Upper lobe of right lung (tissue), 1 donor: ENCODE measurements around the gene GABARAPL2. TPM values are rescaled to one million over a fixed set of nuclear protein-coding genes. Genes with fewer than 3 reads are reported as not detected.
A peak's percentile ranks its signal among the peaks of the same experiment; 100 is the strongest.

ENCODE experiments used
- ATAC-seq: fragments of 200-7000 bp; cut with Tn5 transposase; one replicate; pipeline ENCODE4 v1.9.1; 2020; ENCODE audit warnings: mild to moderate bottlenecking, moderate library complexity
- DNase-seq: peaks from one replicate; pipeline ENCODE4 v3.0.0-alpha.2; 2020
- H3K27ac ChIP-seq: fragments of 200-600 bp; one replicate; pipeline ENCODE4 v1.8.0; 2022
- H3K27me3 ChIP-seq: fragments of 200-600 bp; one replicate; pipeline ENCODE4 v1.8.0; 2022; ENCODE audit warnings: mild to moderate bottlenecking
- H3K36me3 ChIP-seq: fragments of 200-600 bp; one replicate; pipeline ENCODE4 v1.8.0; 2022
- H3K4me1 ChIP-seq: fragments of 200-600 bp; one replicate; pipeline ENCODE4 v1.8.0; 2022
- H3K4me3 ChIP-seq: fragments of 200-600 bp; one replicate; pipeline ENCODE4 v1.8.0; 2022; ENCODE audit warnings: mild to moderate bottlenecking
- H3K9me3 ChIP-seq: fragments of 200-600 bp; one replicate; pipeline ENCODE4 v1.8.0; 2022
- intact Hi-C: fragments of 100-400 bp; cut with DNase I; formaldehyde crosslinking; loops from one replicate; pipeline ENCODE4 v1.11.0; 2022
- long read RNA-seq: library from polyadenylated mRNA; unstranded; transcript quantifications from one replicate; pipeline ENCODE4 v2.0.0, GENCODE V29; 2021
- total RNA-seq: library from RNA; stranded (reverse); fragmentation: NEBNext Ultra II Directional; extraction: Animal tissue kit (Norgen Biotek cat#: 25700); gene quantifications from one replicate; pipeline ENCODE4 v1.2.1, GENCODE V29; 2021
- TF ChIP-seq, protein P1 (sequence below): fragments of 200-600 bp; IDR thresholded peaks from one replicate; pipeline ENCODE4 v1.8.0; 2022; ENCODE audit warnings: antibody characterized with exemption
- donor health status: DM: no; HTN: yes; CAD: no; lungs with severe emphysema.

The GABARAPL2 gene
- 109 TPM for total RNA-seq
- long read RNA-seq, transcript GABARAPL2-201 (4 exons, 1,002 nt), result major isoform, 77 of 78 reads
- long read RNA-seq, partial matches to known transcripts, result 1 of 78 reads
- long read RNA-seq, other reads (novel, unspliced or antisense), result 0 of 78 reads

DNA sequence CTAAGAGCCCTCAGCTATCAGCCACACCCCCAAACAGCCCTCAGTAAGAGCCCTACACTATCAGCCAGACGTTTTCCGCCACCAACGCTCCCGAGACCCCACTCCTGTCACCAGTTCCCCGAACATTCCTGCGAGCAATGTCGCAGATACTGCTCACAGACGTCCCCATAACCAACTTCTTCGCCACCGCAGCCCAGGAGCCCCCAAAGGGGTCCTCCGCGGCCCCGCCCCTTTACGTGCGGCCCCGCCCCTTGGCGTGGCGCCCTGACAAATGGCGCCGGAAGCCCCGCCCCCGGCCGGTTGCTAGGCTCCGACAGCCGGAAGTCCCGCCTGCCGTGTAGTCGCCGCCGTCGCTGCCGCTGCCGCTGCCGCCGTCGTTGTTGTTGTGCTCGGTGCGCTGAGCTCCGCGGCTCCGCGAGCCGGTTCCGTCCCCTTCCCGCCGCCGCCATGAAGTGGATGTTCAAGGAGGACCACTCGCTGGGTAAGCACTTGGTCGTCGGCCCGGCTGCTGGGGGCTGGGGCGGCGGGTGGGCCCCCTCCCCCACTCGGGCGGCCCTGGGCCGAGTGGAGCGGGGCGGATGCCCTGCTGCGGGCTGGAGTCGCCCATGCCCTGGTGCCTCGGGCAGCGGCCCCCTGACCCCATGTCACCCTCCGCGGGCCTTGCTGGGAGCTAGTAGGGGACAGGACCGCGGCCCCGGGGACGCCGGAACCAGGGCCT is at the start of gene GABARAPL2:
TSS of gene GABARAPL2 (plus strand) at position 340 of the 718 bp plus-strand sequence. CDS start at position 448, 108 bp downstream.
- TF ChIP-seq, protein P1, sequence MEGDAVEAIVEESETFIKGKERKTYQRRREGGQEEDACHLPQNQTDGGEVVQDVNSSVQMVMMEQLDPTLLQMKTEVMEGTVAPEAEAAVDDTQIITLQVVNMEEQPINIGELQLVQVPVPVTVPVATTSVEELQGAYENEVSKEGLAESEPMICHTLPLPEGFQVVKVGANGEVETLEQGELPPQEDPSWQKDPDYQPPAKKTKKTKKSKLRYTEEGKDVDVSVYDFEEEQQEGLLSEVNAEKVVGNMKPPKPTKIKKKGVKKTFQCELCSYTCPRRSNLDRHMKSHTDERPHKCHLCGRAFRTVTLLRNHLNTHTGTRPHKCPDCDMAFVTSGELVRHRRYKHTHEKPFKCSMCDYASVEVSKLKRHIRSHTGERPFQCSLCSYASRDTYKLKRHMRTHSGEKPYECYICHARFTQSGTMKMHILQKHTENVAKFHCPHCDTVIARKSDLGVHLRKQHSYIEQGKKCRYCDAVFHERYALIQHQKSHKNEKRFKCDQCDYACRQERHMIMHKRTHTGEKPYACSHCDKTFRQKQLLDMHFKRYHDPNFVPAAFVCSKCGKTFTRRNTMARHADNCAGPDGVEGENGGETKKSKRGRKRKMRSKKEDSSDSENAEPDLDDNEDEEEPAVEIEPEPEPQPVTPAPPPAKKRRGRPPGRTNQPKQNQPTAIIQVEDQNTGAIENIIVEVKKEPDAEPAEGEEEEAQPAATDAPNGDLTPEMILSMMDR, result no peak
- Histone ChIP-seq H3K27me3 (no peaks in the 10 kb centered on the region), H3K9me3 (no peaks in the 10 kb centered on the region), H3K4me1 (peaks cover 33% of the 10 kb centered on the region), H3K4me3 (peak within 1 kb of the TSS; percentile 100), H3K27ac (peak within 1 kb of the TSS; percentile 87), H3K36me3 (peaks cover 35% of the 10 kb centered on the region)
- ATAC-seq (peak; percentile 95), DNase-seq (peak; percentile 94)
- intact Hi-C loops, result no loop called here

DNA sequence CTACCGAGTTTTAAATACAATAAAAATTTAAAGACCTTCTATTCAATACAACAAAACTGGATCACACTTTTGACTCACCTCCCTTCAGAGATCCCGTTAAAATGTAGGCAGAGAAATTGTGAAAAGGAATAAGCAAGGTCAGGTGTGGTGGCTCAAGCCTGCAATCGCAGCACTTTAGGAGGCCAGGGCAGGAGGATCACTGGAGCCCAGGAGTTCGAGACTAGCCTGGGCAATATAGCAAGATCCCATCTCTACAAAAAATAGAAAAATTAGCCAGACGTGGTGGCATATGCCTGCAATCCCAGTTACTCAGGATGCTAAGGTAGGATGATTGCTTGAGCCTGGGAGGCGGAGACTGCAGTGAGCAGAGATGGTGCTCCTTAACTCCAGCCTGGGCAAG is 47.0 kb upstream of the GABARAPL2 start:
- ATAC-seq (no peak), DNase-seq (peak; percentile 20)
- Histone ChIP-seq H3K9me3 (no peaks in the 10 kb centered on the region), H3K27me3 (no peaks in the 10 kb centered on the region), H3K27ac (no peak overlapping the region), H3K4me1 (no peaks in the 10 kb centered on the region), H3K36me3 (no peaks in the 10 kb centered on the region), H3K4me3 (no peak overlapping the region)
- TF ChIP-seq, protein P1, result no peak
- intact Hi-C loops, result no loop called here

DNA sequence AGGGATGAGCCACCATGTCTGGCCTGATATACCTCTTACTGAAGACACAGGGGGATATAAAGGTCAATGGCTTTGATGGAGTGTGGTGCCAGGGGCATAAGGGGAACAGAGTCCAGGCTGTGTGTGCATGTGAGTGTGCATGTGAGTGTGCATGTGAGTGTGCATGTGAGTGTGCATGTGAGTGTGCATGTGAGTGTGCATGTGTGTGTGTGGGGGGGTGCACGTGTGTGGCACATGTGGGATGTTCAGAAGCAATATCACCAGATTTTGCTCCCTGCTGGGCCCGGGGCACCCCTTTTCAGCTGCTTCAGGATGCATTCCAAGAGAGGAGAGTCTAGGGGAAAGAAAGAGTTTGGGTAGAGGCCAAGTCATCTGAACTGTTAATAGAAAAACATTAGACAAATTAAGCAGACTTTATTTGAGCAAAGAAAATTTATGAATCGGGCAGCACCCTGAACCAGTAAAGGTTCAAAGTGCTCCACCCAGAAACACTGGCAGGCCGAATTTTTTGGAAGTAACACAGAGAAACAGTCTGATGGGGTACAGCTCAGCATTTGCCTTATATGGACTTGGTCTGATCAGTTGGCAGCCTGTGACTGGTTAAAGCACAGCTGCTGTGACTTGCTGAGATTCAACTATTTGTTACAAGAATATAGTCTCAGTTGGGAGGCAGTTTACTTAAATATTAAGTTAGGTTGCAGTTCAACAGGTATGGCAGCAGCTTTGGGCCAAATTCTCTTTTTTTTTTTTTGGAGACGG is 40.0 kb upstream of the GABARAPL2 start:
- no peak overlapping the region for H3K27ac ChIP-seq
- DNase-seq, result peak; percentile 15
- no peak overlapping the region for H3K4me3 ChIP-seq
- ATAC-seq, result no peak
- no peaks in the 10 kb centered on the region for H3K36me3 ChIP-seq
- TF ChIP-seq, protein P1, result no peak
- no peaks in the 10 kb centered on the region for H3K27me3 ChIP-seq
- intact Hi-C loops, result no loop called here
- no peaks in the 10 kb centered on the region for H3K4me1 ChIP-seq
- H3K9me3 ChIP-seq, result no peaks in the 10 kb centered on the region

GRCh38 chr16:75527825-75528299 is 38.3 kb upstream of the GABARAPL2 start:
- H3K27ac ChIP-seq, result no peak overlapping the region
- TF ChIP-seq, protein P1, result no peak
- no peak overlapping the region for H3K4me3 ChIP-seq
- no peaks in the 10 kb centered on the region for H3K36me3 ChIP-seq
- peak; percentile 4 for DNase-seq
- H3K4me1 ChIP-seq, result no peaks in the 10 kb centered on the region
- no peaks in the 10 kb centered on the region for H3K9me3 ChIP-seq
- intact Hi-C loops, result no loop called here
- no peak for ATAC-seq
- H3K27me3 ChIP-seq, result no peaks in the 10 kb centered on the region

DNA sequence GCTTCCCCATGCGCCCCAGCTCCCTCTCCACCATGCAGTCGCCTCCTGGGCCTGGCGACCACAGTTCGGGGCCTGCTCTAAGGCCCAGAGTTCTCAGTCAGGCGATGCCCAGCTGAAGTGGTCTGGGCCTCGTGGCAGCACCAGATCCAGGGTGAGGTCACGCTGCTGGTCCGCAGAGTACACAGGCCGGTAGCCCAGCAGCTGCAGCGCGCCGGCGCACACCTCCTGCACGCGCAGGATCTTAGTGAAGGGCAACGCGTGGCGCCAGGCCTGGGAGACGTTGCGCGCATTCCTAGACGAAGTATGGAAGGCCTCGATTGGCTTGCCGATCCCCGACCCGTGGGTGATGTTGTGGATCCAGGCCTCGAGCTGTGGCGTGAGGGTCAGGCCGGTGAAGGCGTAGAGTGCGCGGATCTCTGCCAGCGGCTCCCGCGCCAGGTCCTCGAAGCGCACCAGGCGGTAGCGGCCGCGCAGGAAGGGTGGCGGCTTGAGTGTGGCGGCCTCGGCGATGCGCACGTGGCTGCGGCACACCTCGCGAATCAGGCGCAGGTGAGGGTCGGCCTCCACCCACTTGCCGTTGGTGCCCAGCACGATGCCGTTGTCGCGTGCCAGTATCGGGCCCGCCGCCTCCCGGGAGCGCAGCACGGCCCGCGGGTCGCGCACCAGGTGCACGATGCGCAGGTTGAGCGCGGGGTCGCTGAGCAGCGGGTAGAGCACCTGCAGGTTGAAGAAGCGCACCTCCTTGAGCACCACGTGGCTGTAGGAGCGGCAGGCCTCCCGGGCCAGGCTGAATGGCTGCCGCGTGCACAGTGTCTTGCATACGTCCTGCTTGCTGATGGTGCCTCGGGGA is 36.9 kb upstream of the GABARAPL2 start:
- intact Hi-C loops, result no loop called here
- DNase-seq, result peak; percentile 61

More for the DNA sequence above, 36.9 kb upstream of the GABARAPL2 start:
- peak; percentile 20 for ATAC-seq
- Histone ChIP-seq H3K27me3 (no peaks in the 10 kb centered on the region), H3K27ac (no peak overlapping the region), H3K9me3 (no peaks in the 10 kb centered on the region), H3K36me3 (no peaks in the 10 kb centered on the region), H3K4me1 (no peaks in the 10 kb centered on the region), H3K4me3 (no peak overlapping the region)
- TF ChIP-seq, protein P1, result no peak
